Stimulated activated CD8-positive, alpha-beta memory T cell treated with anti-CD3 and anti-CD28 coated beads, Interleukin-12 subunit alpha, Interleukin-12 subunit beta, amount 100 ng/mL, for 1 hour (primary cell): ENCODE results near the gene PITPNM3.
"Not testable (repeated sequence)": the region's sequence is repeated elsewhere in the genome, so short reads cannot be mapped to it uniquely, and the experiment has no call there.

Source experiments
- DNase-seq: peaks from one replicate; pipeline ENCODE4 v3.0.0-alpha.2; 2020; ENCODE audit warnings: low read depth

Gene PITPNM3

GRCh38 chr17:6501359-6501758 lies 55.0 kb downstream of the PITPNM3 start:
- DNase-seq, result no peak

DNA sequence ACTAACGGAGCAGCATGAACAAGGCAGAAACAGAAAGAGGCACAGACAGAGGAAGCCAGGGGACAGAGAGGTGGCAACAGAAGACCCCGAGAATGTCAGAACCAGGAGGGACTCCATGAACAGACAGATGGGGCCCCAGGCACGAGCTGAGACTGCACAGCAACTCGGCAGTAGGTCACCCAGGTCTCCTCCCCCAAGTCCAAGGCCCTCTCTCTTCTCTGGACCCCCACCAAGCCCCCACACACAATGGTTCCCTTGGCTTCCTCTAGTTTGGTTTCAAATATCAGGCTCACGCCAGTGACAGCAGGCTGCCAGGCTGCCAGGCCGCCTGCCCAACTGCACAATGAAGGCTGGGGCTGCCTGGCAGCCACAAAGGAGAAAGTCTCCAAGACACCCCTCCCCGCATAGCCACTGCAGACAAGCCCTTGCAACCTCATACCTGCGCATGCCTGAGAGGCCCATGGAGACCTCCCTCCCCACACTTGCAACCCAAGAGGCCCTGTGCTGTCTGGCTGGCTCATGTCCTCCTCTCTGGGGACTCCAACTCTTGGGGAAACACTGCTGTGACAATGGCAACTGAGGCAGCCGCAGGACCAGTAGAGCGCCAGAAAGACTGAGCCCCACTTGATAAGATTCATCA lies 57.3 kb downstream of the PITPNM3 start:
- DNase-seq, result no peak

- no peak for DNase-seq
Observed at GRCh38 chr17:6498356-6498755, 58.0 kb downstream of the PITPNM3 start.

GRCh38 chr17:6497496-6498221 lies 58.7 kb downstream of the PITPNM3 start:
- no peak for DNase-seq

- no peak for DNase-seq
Observed at GRCh38 chr17:6496640-6497441, 59.5 kb downstream of the PITPNM3 start.

- DNase-seq, result no peak
Observed at GRCh38 chr17:6496116-6496481, 60.3 kb downstream of the PITPNM3 start.

DNA sequence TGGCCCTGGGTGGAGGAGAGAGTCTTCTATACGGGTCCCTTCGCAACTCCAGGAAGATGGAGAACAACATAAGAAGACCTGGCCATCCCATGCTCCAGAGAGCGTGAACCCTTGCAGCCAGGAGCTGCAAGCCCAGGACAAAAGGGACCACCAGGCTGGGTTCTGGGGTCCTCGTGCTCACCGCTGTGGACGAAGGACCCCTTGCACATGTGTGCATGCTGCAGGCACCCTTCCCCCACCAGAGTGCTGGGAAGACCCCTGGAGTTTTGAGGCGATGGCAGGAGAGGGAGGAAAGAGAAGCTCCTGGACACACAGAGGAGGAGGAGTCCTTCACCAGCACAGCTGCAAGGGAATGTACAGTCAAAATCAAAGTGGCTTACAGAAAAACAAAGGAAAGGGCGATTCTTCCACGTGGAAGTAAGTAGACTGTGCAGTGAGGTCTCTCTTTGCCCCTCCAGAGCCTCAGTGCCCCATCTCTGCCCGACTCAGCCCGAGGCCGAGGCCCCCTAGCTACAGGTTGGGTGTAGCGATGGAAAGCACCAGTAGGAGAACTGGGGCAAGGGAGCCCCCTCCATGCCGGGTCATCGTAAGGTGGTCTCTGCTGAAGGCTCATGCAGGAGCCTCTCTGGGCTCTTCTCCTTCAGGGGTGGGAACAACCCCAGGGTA lies 60.8 kb downstream of the PITPNM3 start:
- DNase-seq, result no peak

DNA sequence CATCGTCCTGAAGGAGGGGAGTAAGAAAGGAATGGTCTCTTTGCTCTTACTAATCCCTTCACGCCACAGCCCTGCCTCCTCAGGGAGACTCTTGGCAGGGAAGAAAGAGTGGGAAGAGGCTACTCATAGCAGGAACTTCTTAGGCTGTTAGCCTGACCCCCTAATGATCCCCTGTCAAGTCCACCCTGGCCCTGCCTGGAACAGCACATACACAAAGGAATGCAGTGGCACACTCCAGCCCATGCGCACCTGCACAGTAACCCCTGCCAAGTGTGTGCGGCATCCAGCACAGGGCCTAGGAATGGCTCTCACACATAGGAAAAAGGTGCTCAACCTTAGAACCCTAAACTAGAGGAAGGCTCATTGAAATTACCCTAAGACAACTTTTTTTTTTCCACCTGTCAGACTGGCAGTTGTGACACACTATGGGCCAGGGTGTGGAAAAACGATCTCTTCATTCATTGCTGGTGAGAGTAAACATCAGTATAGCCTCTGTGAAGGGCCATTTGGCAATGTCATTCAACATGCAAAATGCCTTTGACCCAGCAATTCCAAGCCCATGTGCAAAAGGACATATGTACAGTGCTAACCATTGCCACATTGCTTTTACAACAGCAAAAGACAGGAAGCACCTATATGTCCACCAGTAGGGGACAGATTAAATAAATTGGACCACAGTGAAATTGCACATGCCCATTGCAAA lies 62.0 kb downstream of the PITPNM3 start:
- no peak for DNase-seq

DNA sequence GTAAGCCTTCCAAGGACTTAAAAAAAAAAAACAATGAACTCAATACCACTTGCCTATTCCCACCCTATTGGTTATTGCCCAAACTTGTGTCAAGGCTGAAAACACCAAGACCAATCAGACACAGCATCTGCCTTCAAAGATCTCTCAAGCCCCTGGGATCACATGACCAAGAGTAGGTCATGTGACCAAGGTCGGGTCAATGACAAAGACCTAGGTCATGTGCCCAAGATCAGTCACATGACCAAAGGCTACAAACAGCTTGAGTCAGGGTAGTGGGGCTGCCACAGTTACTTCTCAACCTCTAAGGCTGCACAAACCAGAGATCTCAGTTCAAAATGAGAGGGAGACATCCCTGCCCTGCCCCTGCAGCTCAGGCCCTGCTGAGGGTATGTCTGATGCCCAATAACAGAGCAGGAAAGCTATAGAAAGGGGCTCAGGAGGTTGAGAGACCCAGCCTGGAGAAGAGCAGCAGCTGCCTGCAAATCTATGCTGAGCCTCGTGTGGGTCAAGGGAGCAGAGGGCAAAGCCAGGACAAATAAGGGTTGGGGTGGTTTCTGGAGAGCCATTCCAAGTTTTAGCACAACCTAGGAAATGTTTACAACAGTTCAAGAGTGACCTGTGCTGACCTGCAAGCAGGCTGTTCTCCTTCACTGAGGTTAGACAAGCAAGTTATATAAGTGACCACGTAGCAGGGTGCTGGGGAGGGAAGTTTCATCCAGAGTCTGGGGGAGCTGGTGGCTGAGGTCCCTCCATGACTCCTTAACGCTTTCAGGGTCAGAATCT lies 63.3 kb downstream of the PITPNM3 start:
- DNase-seq, result no peak

- no peak for DNase-seq
Observed at GRCh38 chr17:6491071-6491700, 65.2 kb downstream of the PITPNM3 start.

- DNase-seq, result no peak
Observed at GRCh38 chr17:6489016-6489550, 67.3 kb downstream of the PITPNM3 start.

DNA sequence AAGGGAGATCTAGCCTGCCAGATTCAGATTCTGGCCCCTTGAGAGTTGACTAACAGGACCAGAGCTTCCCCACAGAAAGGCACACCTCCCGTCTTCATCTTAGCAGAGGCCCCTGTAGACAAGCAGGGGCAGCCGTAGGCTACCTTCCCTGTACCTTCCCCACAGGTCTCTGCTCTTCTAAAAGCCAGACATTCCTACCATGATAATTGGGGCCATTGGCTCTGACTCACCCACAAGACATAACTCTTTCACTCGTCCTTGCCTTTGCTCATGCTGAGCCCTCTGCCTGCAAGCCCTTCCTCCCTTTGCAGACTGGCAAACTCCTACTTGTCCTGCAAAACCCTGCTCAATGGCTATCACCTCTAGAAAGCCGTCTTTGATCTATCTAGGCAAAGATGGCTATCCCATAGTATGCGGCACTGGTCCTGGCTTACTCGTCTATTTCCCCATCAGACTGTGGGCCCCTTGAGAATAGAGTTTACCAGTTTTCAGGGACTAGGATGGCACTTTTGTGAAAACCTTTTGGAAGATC lies 68.3 kb downstream of the PITPNM3 start:
- DNase-seq, result no peak

GRCh38 chr17:6487251-6488007 lies 68.9 kb downstream of the PITPNM3 start:
- no peak for DNase-seq

DNA sequence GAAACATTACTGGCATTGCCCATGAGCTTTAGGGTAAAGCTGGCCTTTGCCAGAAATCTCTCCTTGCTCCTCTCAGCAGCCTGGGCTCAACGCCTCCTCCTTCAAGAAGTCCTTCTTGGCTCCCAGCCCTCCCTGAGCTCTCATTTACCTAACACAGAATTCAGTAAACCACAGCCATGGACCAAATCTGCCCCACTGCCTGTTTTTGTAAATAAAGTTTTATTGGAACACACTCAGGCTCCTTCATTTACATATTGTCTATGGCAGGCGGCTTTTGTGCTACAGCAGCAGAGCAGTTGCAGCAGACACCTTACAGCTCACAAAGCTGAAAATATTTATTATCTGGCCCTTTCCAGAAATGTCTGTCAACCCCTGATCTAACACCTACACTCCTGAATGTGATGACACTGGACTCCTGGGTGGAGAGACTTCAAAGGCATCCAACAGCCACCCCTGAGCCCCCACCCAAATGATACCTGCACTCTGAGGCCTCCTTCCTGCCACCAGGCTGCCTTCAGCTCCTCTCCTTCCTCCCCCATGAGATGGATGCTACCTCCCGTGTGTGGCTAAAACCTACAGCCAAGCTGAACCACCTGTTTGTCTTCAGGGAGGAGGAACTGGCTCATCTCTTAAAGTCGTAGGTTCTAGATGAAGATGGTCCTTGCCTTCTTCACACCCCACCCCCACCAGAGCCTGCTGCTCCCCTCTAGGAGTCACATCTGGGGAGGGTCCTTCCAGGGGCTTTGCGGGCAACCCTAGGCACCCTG lies 70.5 kb downstream of the PITPNM3 start:
- no peak for DNase-seq

GRCh38 chr17:6483507-6483906 lies 72.8 kb downstream of the PITPNM3 start:
- no peak for DNase-seq

GRCh38 chr17:6482796-6483195 lies 73.6 kb downstream of the PITPNM3 start:
- not testable (repeated sequence) for DNase-seq

GRCh38 chr17:6482105-6482455 lies 74.3 kb downstream of the PITPNM3 start:
- DNase-seq, result no peak

DNA sequence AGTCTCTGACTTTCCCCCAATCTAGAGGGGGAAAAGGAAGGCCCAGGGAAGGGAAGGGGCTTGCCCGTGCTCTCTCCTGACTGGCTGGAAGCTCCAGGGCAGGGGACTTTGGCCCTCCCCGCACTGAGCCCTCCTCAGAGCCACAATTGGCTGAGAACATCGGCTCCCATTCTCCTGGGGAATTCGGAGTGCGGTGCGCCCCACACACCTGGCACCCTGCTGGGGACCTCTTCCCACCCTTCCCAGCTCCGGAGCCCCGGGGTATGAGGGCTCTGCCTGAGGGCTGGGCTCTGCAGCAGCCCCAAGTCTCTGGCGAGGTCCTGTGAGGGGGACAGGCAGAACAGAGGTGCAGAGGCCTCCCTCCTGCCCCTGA lies 76.1 kb downstream of the PITPNM3 start:
- no peak for DNase-seq
